K562 (cell line): Measurements from ENCODE around the gene GBP5. TPM values are rescaled to one million over a fixed set of nuclear protein-coding genes. Genes with fewer than 3 reads are reported as not detected.

Source experiments
- ATAC-seq: fragments of 200-7000 bp; cut with Tn5 transposase; 3 replicates; pipeline ENCODE4 v1.9.1; 2020; ENCODE audit warnings: moderate library complexity
- BruUV-seq: library from RNA; stranded (reverse); fragments of 400-500 nt; replicated peaks from 2 replicates; lab custom pipeline; 2021; lab: Mats Ljungman, UMichigan
- CTCF ChIA-PET: fragments of 300-600 bp; formaldehyde crosslinking; extraction: SDS; loops from one replicate; lab custom pipeline; 2021; ENCODE audit warnings: low intra/inter-chr PET ratio; lab: Yijun Ruan, JAX
- POLR2A ChIA-PET: fragments of 300-600, 350-650 bp; sonication (Branson Sonifier 250); formaldehyde crosslinking; extraction: SDS; loops from one replicate; lab custom pipeline; 2021; ENCODE audit warnings: antibody characterized with exemption, inconsistent platforms; lab: Yijun Ruan, JAX
- DNase-seq, 4 experiments: peaks; one replicate each; pipeline versions ENCODE4 v3.0.0 to v3.0.0-alpha.2; 2011 to 2018; ENCODE audit warnings: low spot score in 3 of 4, mixed read lengths in 3 of 4; ENCODE audit errors: extremely low read depth in 1 of 4
- FAIRE-seq: peaks from 2 replicates; lab custom pipeline; 2011; peaks lifted over from hg19 to GRCh38; lab: Jason Lieb, UNC
- H2AFZ ChIP-seq: 2 replicates; pipeline ENCODE4 v1.6.0; 2011; ENCODE audit warnings: low read depth, low read length, control low read depth, inconsistent platforms
- H3K27ac ChIP-seq: fragments of 200-600 bp; 3 replicates; pipeline ENCODE4 v1.8.0; 2011; ENCODE audit warnings: low read depth, mild to moderate bottlenecking, control low read depth, inconsistent platforms, low read length, moderate library complexity, mixed read lengths; ENCODE audit errors: extremely low read depth
- H3K27me3 ChIP-seq, 2 experiments: fragments of 300-600 bp in 1 of 2; 2 replicates in 1 of 2; 3 replicates in 1 of 2; pipeline versions ENCODE4 v1.6.0 to v1.8.0; 2011; ENCODE audit warnings: inconsistent platforms in 2 of 2, low read length in 2 of 2, mild to moderate bottlenecking in 1 of 2, mixed read lengths in 1 of 2, moderate library complexity in 1 of 2; ENCODE audit not compliant: control insufficient read depth in 2 of 2, insufficient read depth in 2 of 2
- H3K36me3 ChIP-seq: fragments of 300-600 bp; 3 replicates; pipeline ENCODE4 v1.8.0; 2011; ENCODE audit warnings: mild to moderate bottlenecking, low read length, inconsistent platforms; ENCODE audit not compliant: control insufficient read depth, insufficient read depth
- H3K4me1 ChIP-seq, 2 experiments: fragments of 200-600 bp in 1 of 2; replicated peaks in 1 of 2; 2 replicates in 1 of 2; 3 replicates in 1 of 2; pipeline versions ENCODE4 v1.5.1 to v1.8.0; 2011; ENCODE audit warnings: inconsistent platforms in 2 of 2, low read length in 2 of 2, mild to moderate bottlenecking in 1 of 2, mixed read lengths in 1 of 2, moderate library complexity in 1 of 2; ENCODE audit not compliant: control insufficient read depth in 2 of 2, insufficient read depth in 2 of 2
- H3K4me2 ChIP-seq: 2 replicates; pipeline ENCODE4 v1.6.1; 2011; ENCODE audit warnings: low read length, control low read depth, inconsistent platforms, mixed read lengths; ENCODE audit not compliant: insufficient read depth
- H3K4me3 ChIP-seq: fragments of 200-600 bp; sonication (generic), shearing (Covaris generic); 2 replicates; pipeline ENCODE4 v1.5.1; 2016; ENCODE audit warnings: control low read depth, inconsistent platforms
- H3K79me2 ChIP-seq: fragments of 200-600 bp; 3 replicates; pipeline ENCODE4 v1.8.0; 2011; ENCODE audit warnings: low read length, inconsistent platforms; ENCODE audit not compliant: control insufficient read depth, insufficient read depth
- H3K9ac ChIP-seq, 2 experiments: 2 replicates each; pipeline versions ENCODE4 v1.6.0 to v1.6.1; 2011; ENCODE audit warnings: low read depth in 2 of 2, low read length in 2 of 2, control low read depth in 1 of 2, inconsistent platforms in 1 of 2, mild to moderate bottlenecking in 1 of 2, mixed read lengths in 1 of 2; ENCODE audit not compliant: insufficient read depth in 1 of 2
- H3K9me1 ChIP-seq: one replicate; pipeline ENCODE4 v1.6.0; 2011; ENCODE audit warnings: inconsistent platforms, mild to moderate bottlenecking, low read length, moderate library complexity; ENCODE audit not compliant: control insufficient read depth, insufficient read depth
- H3K9me3 ChIP-seq: replicated peaks from 2 replicates; pipeline ENCODE4 v1.5.1; 2011; ENCODE audit warnings: low read depth, low read length, inconsistent platforms; ENCODE audit not compliant: control insufficient read depth, insufficient read depth
- H4K20me1 ChIP-seq: replicated peaks from 2 replicates; pipeline ENCODE4 v1.6.1; 2011; ENCODE audit warnings: low read length, inconsistent platforms, mixed read lengths; ENCODE audit not compliant: control insufficient read depth, insufficient read depth
- BRD4 ChIP-seq: fragments of 200-600 bp; sonication (generic); IDR thresholded peaks from 2 replicates; pipeline ENCODE4 v1.6.1; 2017; ENCODE audit warnings: inconsistent platforms
- HBP1 ChIP-seq: fragments of 450-650 bp; formaldehyde crosslinking; IDR thresholded peaks from 2 replicates; pipeline ENCODE4 v1.4.0; 2022; ENCODE audit warnings: missing genetic modification characterization
- SFPQ ChIP-seq: fragments of 200-400 bp; formaldehyde crosslinking; IDR thresholded peaks from 2 replicates; pipeline ENCODE4 v1.6.1; 2017; ENCODE audit warnings: mild to moderate bottlenecking, low read depth, low read length, moderate library complexity
- TRIM24 ChIP-seq, 2 experiments: fragments of 450-650 bp; IDR thresholded peaks; 2 replicates each; pipeline ENCODE4 v1.6.1; 2016
- ZBED1 ChIP-seq: IDR thresholded peaks from 2 replicates; pipeline ENCODE4 v1.6.1; 2014
- ZNF561 ChIP-seq: fragments of 450-650 bp; formaldehyde crosslinking; conservative IDR thresholded peaks from 2 replicates; pipeline ENCODE4 v1.4.0; 2020; ENCODE audit warnings: mild to moderate bottlenecking, moderate library complexity
- ZNF766 ChIP-seq: fragments of 200-800 bp; sonication (Bioruptor generic); conservative IDR thresholded peaks from 2 replicates; pipeline ENCODE4 v1.6.1; 2016; ENCODE audit warnings: missing genetic modification characterization, missing compliant biosample characterization
- WGBS: fragments of 100-300 bp; shearing (Covaris generic); methylation state at CpG from one replicate; pipeline ENCODE4 v1.1.6; 2016; ENCODE audit warnings: low coverage, mixed read lengths; ENCODE audit not compliant: insufficient coverage; ENCODE audit errors: missing lambda C conversion rate; 5-methylcytosine and 5-hydroxymethylcytosine counted together
- in situ Hi-C: fragments of 300-500 bp; cut with MboI; formaldehyde crosslinking; loops from 4 replicates; pipeline ENCODE4 v1.15.0; 2018; ENCODE audit warnings: inconsistent platforms, mixed read lengths
- intact Hi-C: fragments of 100-400 bp; cut with micrococcal nuclease; formaldehyde crosslinking; loops from 2 replicates; pipeline ENCODE4 v1.14.2; 2022
- polyA plus RNA-seq, 8 experiments: library from polyadenylated mRNA; depleted of rRNA in 4 of 8; stranded (reverse) in 5 of 8; unstranded in 3 of 8; fragments of >200 nt; fragmentation: Nextera tagmentation in 2 of 8; fragmentation: Illumina TruSeq in 1 of 8; extraction: Ambion mirVana in 2 of 8; extraction: Trizol in 1 of 8; gene quantifications; 2 replicates each; pipeline versions ENCODE4 v1.2.1 to v1.2.3, GENCODE V29; 2011 to 2014; ENCODE audit warnings: inconsistent platforms in 1 of 8, missing spikeins in 1 of 8
- total RNA-seq, 7 experiments: library from RNA; depleted of rRNA in 6 of 7; stranded (reverse); fragments of >200 nt in 6 of 7; fragmentation: Illumina TruSeq in 2 of 7; extraction: Trizol in 2 of 7; gene quantifications; 2 replicates each; pipeline versions ENCODE4 v1.2.1 to v1.2.3, GENCODE V29; 2011 to 2021; ENCODE audit warnings: low replicate concordance in 1 of 7

Gene GBP5
- total and polyA plus RNA-seq, 9 of the 15 experiments (the other 6 are each of a cell fraction or from before 2014, with no cell fraction given), result 0.23 to 0.91 (median 0.57) TPM

DNA sequence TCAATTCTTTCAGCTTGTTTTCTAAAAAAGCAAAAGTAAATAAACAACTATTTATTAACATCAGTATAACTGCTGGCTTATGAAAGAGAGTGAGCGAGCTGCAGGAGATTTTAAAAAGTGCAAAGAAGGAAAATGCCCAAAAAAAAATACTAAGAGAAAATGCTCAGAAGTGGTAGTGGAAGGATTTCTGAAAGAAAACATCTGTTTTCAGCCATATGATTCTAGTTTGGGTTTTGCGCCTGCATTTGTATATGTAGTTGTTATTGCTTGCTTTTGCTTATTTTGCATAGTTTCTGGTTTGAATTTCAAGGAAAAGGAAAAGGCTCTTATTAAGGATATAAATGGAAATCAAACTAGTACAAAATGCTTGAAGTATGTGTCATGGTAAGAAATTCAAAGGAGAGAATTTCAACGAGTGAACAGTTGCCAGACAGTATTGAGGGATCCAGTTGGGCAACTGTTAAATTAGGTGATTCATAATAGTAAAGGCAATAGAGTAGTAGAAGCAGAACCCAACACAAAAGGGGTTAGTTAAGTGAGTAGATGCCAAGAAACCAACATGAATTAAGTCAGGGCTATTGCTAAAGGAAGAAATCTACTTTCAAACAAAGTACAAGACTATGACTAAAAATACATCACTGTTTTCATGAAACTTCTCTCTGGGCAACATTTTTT is 1.2 kb downstream of the GBP5 start (continued):
- TF ChIP-seq HBP1 (CRISPR knock-in tag), result no peak
- no peak for TF ChIP-seq ZNF561 (CRISPR knock-in tag)
- no peak for TF ChIP-seq ZNF766 (CRISPR knock-in tag)
- no peak for TF ChIP-seq ZBED1
- TF ChIP-seq SFPQ, result no peak

DNA sequence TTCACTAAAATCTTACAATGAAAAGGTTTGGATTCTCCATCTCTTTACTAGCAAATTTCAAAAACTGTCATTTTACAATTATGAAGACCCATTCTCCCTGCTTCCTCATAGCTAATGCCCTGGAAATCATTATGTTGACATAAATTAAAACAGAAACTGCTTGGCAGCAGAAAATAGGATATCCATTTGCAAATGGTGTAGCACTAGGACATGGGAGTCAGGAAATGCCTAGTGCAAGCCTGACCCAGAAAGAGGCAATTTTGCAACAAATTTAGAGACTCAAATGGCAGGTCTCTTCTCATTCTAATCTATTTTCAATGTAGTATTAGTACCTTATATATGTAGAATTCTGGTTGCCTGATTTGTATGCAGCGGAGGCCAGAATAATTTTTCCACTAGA is 2.2 kb downstream of the GBP5 start:
- TF ChIP-seq TRIM24 (IDR thresholded peaks at IDR 0.05) (no peak), BRD4 (no peak)
- TF ChIP-seq, all 486 proteins: peak for 0
- POLR2A ChIA-PET, result interaction anchor here (1.0 kb wide), 1 partner anchor 11 kb away, joined by 3 read pairs; no protein-coding TSS in a partner anchor

More for the DNA sequence above, 2.2 kb downstream of the GBP5 start:
- Histone ChIP-seq H3K4me1 (peaks cover 0 to 4% of the 10 kb centered on the region in 2 experiments; a peak in 1 of 5 replicates), H3K9ac (no peak overlapping the region), H3K79me2 (no peaks in the 10 kb centered on the region), H3K9me1 (no peaks in the 10 kb centered on the region), H3K4me2 (no peak overlapping the region), H4K20me1 (no peaks in the 10 kb centered on the region), H2AFZ (no peak overlapping the region), H3K27ac (no peak overlapping the region), H3K36me3 (no peaks in the 10 kb centered on the region), H3K27me3 (no peaks in the 10 kb centered on the region), H3K4me3 (no peak overlapping the region), H3K9me3 (no peaks in the 10 kb centered on the region)
- intact Hi-C loops, result no loop called here
- in situ Hi-C loops, result no loop called here
- ATAC-seq, result no peak
- no TSS peak for BruUV-seq
- no peak for FAIRE-seq
- CTCF ChIA-PET, result no interaction called here
- DNase-seq, result no peak
- whole genome bisulfite sequencing, result 0% methylated on average over 1 of the region's 1 CpG
